Endothelial cell of umbilical vein (primary cell): ENCODE measurements around the gene SEC14L6. TPM values are rescaled to one million over a fixed set of nuclear protein-coding genes. Genes with fewer than 3 reads are reported as not detected.

Source experiments
- BruUV-seq: library from RNA; stranded (reverse); fragments of 400-500 nt; replicated peaks from 2 replicates; lab custom pipeline; 2021; lab: Mats Ljungman, UMichigan
- CTCF ChIA-PET: fragments of 300-600, 350-600 bp; sonication (Branson Sonifier 250); formaldehyde crosslinking; loops from one replicate; lab custom pipeline; 2021; ENCODE audit warnings: antibody characterized with exemption, inconsistent platforms; lab: Charles Lee
- POLR2A ChIA-PET: fragments of 300-600, 350-600 bp; sonication (Branson Sonifier 250); formaldehyde crosslinking; loops from one replicate; lab custom pipeline; 2021; ENCODE audit warnings: antibody characterized with exemption, inconsistent platforms; lab: Charles Lee
- DNase-seq: peaks from one replicate; pipeline ENCODE4 v3.0.0-alpha.2; 2011; ENCODE audit warnings: low read depth, low spot score
- FAIRE-seq: peaks from 2 replicates; lab custom pipeline; 2011; peaks lifted over from hg19 to GRCh38; lab: Jason Lieb, UNC
- H2AFZ ChIP-seq: 2 replicates; pipeline ENCODE4 v1.6.0; 2012; ENCODE audit warnings: low read depth, low read length, control low read depth, inconsistent platforms
- H3K27ac ChIP-seq: 2 replicates; pipeline ENCODE4 v1.5.1; 2011; ENCODE audit warnings: low read depth, mild to moderate bottlenecking, control low read depth, low read length, moderate library complexity; ENCODE audit not compliant: insufficient read depth
- H3K27me3 ChIP-seq, 2 experiments: 2 replicates each; pipeline versions ENCODE4 v1.6.0 to v1.6.1; 2011; ENCODE audit warnings: low read length in 2 of 2, mixed read lengths in 1 of 2; ENCODE audit not compliant: control insufficient read depth in 2 of 2, insufficient read depth in 2 of 2
- H3K36me3 ChIP-seq, 2 experiments: 2 replicates in 1 of 2; 3 replicates in 1 of 2; pipeline ENCODE4 v1.5.1; 2011; ENCODE audit warnings: low read length in 2 of 2, mild to moderate bottlenecking in 1 of 2, moderate library complexity in 1 of 2; ENCODE audit not compliant: control insufficient read depth in 2 of 2, insufficient read depth in 2 of 2; ENCODE audit errors: extremely low read depth in 1 of 2
- H3K4me1 ChIP-seq: 3 replicates; pipeline ENCODE4 v1.5.1; 2011; ENCODE audit warnings: mild to moderate bottlenecking, low read length; ENCODE audit not compliant: control insufficient read depth, insufficient read depth; ENCODE audit errors: extremely low read depth
- H3K4me2 ChIP-seq: 2 replicates; pipeline ENCODE4 v1.6.1; 2011; ENCODE audit warnings: low read length, control low read depth, mixed read lengths; ENCODE audit not compliant: insufficient read depth
- H3K4me3 ChIP-seq, 3 experiments: fragments of 200-600 bp in 1 of 3; sonication (generic), shearing (Covaris generic) in 1 of 3; replicated peaks in 1 of 3; 2 replicates each; pipeline ENCODE4 v1.5.1; 2011 to 2016; ENCODE audit warnings: control low read depth in 3 of 3, low read length in 3 of 3, mild to moderate bottlenecking in 2 of 3, inconsistent platforms in 1 of 3, low read depth in 1 of 3, moderate library complexity in 1 of 3; ENCODE audit not compliant: insufficient read depth in 1 of 3
- H3K79me2 ChIP-seq: 2 replicates; pipeline ENCODE4 v1.6.0; 2012; ENCODE audit warnings: low read length, inconsistent platforms; ENCODE audit not compliant: control insufficient read depth, insufficient read depth
- H3K9ac ChIP-seq: replicated peaks from 2 replicates; pipeline ENCODE3; 2011; ENCODE audit warnings: low read length, control low read depth; ENCODE audit not compliant: insufficient read depth; ENCODE audit errors: extremely low read depth
- H3K9me1 ChIP-seq: replicated peaks from 3 replicates; pipeline ENCODE4 v1.6.0; 2011; ENCODE audit warnings: mild to moderate bottlenecking, low read length; ENCODE audit not compliant: control insufficient read depth, insufficient read depth; ENCODE audit errors: extremely low read depth
- H3K9me3 ChIP-seq: replicated peaks from 2 replicates; pipeline ENCODE4 v1.5.1; 2012; ENCODE audit warnings: low read length, inconsistent platforms; ENCODE audit not compliant: control insufficient read depth, insufficient read depth
- H4K20me1 ChIP-seq: replicated peaks from 2 replicates; pipeline ENCODE3; 2011; ENCODE audit warnings: mild to moderate bottlenecking, low read length; ENCODE audit not compliant: control insufficient read depth, insufficient read depth; ENCODE audit errors: extremely low read depth
- CTCF ChIP-seq, 2 donors: IDR thresholded peaks; 1 replicate in 1 of 2; 2 replicates in 1 of 2; pipeline ENCODE4 v1.5.1; 2011; ENCODE audit warnings: low read length in 2 of 2, mild to moderate bottlenecking in 2 of 2, moderate library complexity in 2 of 2, control low read depth in 1 of 2, inconsistent platforms in 1 of 2, low read depth in 1 of 2; ENCODE audit not compliant: insufficient read depth in 1 of 2; ENCODE audit errors: extremely low read depth in 1 of 2
- EZH2 ChIP-seq: IDR thresholded peaks from 2 replicates; pipeline ENCODE4 v1.6.1; 2012; ENCODE audit warnings: borderline replicate concordance, low read depth, mild to moderate bottlenecking, moderate library complexity, low read length, inconsistent platforms; ENCODE audit not compliant: severe bottlenecking
- FOS ChIP-seq: IDR thresholded peaks from 2 replicates; pipeline ENCODE4 v1.6.1; 2011; ENCODE audit warnings: mild to moderate bottlenecking, low read length, moderate library complexity, borderline replicate concordance; ENCODE audit not compliant: insufficient read depth
- GATA2 ChIP-seq: IDR thresholded peaks from 2 replicates; pipeline ENCODE4 v1.7.0; 2011; ENCODE audit warnings: low read depth, mild to moderate bottlenecking, moderate library complexity, mixed read lengths, low read length; ENCODE audit not compliant: insufficient read length, insufficient read depth
- JUN ChIP-seq: IDR thresholded peaks from 2 replicates; pipeline ENCODE4 v1.6.1; 2011; ENCODE audit warnings: borderline replicate concordance, low read depth; ENCODE audit not compliant: insufficient read length, insufficient read depth
- MYC ChIP-seq: IDR thresholded peaks from one replicate; pipeline ENCODE4 v1.6.1; 2011; ENCODE audit warnings: mild to moderate bottlenecking, low read depth, low read length
- POLR2A ChIP-seq: IDR thresholded peaks from 2 replicates; pipeline ENCODE4 v1.6.1; 2012; ENCODE audit warnings: low read depth, mild to moderate bottlenecking, control low read depth, low read length
- POLR2AphosphoS5 ChIP-seq: IDR thresholded peaks from 2 replicates; pipeline ENCODE4 v1.6.1; 2012; ENCODE audit warnings: low read depth, mild to moderate bottlenecking, control low read depth, low read length, moderate library complexity; ENCODE audit not compliant: insufficient read depth
- dilution Hi-C: fragments of 300-500 bp; cut with MboI; formaldehyde crosslinking; loops from one replicate; pipeline ENCODE4 v1.15.0; 2019; ENCODE audit warnings: low sequenced_read_pairs; ENCODE audit not compliant: extremely low pct_ligation_motif_present
- intact Hi-C: fragments of 100-400 bp; cut with micrococcal nuclease; formaldehyde crosslinking; loops from one replicate; pipeline ENCODE4 v1.10.0; 2022
- polyA plus RNA-seq, 4 experiments: library from polyadenylated mRNA; depleted of rRNA in 3 of 4; stranded (reverse) in 3 of 4; unstranded in 1 of 4; fragments of >200 nt; gene quantifications; 2 replicates each; pipeline versions ENCODE4 v1.2.1 to v1.2.3, GENCODE V29; 2011 to 2012; ENCODE audit warnings: missing spikeins in 1 of 4
- total RNA-seq: library from RNA; stranded (reverse); gene quantifications from 2 replicates; pipeline ENCODE4 v1.2.3, GENCODE V29; 2021
- TF ChIP-seq, protein P1 (sequence below): IDR thresholded peaks from 2 replicates; pipeline ENCODE4 v1.6.1; 2011; ENCODE audit not compliant: insufficient read depth, insufficient read length

The SEC14L6 gene
- total and polyA plus RNA-seq, 2 donors (not counting 3 experiments of a cell fraction or from before 2014, with no cell fraction given) = 0.04 to 0.15 TPM

GRCh38 chr22:30472994-30473720 lies 73.4 kb downstream of the SEC14L6 start:
- H3K4me3 ChIP-seq = no peak overlapping the region
- DNase-seq (no peak), FAIRE-seq (no peak)
- no peak for TF ChIP-seq FOS
- no peak for TF ChIP-seq CTCF (IDR thresholded peaks at IDR 0.05; ENCODE audit: extremely low read depth in 1 of 2, insufficient read depth in 1 of 2, low read depth in 1 of 2, low read length in 2 of 2)
- TF ChIP-seq JUN = no peak
- no peak for TF ChIP-seq POLR2AphosphoS5
- no peak for TF ChIP-seq GATA2
- TF ChIP-seq, protein P1, sequence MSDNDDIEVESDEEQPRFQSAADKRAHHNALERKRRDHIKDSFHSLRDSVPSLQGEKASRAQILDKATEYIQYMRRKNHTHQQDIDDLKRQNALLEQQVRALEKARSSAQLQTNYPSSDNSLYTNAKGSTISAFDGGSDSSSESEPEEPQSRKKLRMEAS = no peak
- no peak for TF ChIP-seq POLR2A
- no peak for TF ChIP-seq EZH2
- no peak for TF ChIP-seq MYC
- CTCF ChIA-PET = no interaction called here
- no TSS peak for BruUV-seq
- intact Hi-C loops = no loop called here
- no peak overlapping the region for H3K9ac ChIP-seq
- H3K9me1 ChIP-seq = no peaks in the 10 kb centered on the region
- no peaks in the 10 kb centered on the region for H3K9me3 ChIP-seq
- dilution Hi-C loops = no loop called here
- H3K27ac ChIP-seq = no peak overlapping the region
- no peak overlapping the region for H2AFZ ChIP-seq
- H3K27me3 ChIP-seq = peaks cover 9 to 11% of the 10 kb centered on the region in 2 experiments
- no peaks in the 10 kb centered on the region for H3K4me1 ChIP-seq
- H3K4me2 ChIP-seq = no peak overlapping the region
- H3K79me2 ChIP-seq = no peaks in the 10 kb centered on the region
- no peaks in the 10 kb centered on the region for H4K20me1 ChIP-seq
- no peaks in the 10 kb centered on the region for H3K36me3 ChIP-seq
- POLR2A ChIA-PET = no interaction called here

Other genes with a start within 250 kb of the SEC14L6 start
- gene TBC1D10A, start 219.8 kb downstream of the SEC14L6 start, total RNA-seq = 10.0 and 11.3 TPM in 2 replicates
- gene TBC1D10A, start 219.8 kb downstream of the SEC14L6 start, polyA plus RNA-seq = 11.9 and 15.1 TPM in 2 replicates
- gene SF3A1, start 189.8 kb downstream of the SEC14L6 start, total RNA-seq = 173 and 187 TPM in 2 replicates
- 23.1 and 60.2 TPM in 2 replicates for gene SF3A1, start 189.8 kb downstream of the SEC14L6 start, polyA plus RNA-seq
- 1.7 and 2.1 TPM in 2 replicates for gene CCDC157, start 189.7 kb downstream of the SEC14L6 start, total RNA-seq
- 3.1 and 3.7 TPM in 2 replicates for gene CCDC157, start 189.7 kb downstream of the SEC14L6 start, polyA plus RNA-seq
- 24.4 and 26.9 TPM in 2 replicates for gene RNF215, start 159.3 kb downstream of the SEC14L6 start, total RNA-seq
- gene RNF215, start 159.3 kb downstream of the SEC14L6 start, polyA plus RNA-seq = 16.7 and 21.7 TPM in 2 replicates
- gene SEC14L2, start 149.7 kb downstream of the SEC14L6 start, total RNA-seq = 22.7 and 28.8 TPM in 2 replicates
- gene SEC14L2, start 149.7 kb downstream of the SEC14L6 start, polyA plus RNA-seq = 22.5 and 24.0 TPM in 2 replicates
- 30.3 and 33.9 TPM in 2 replicates for gene MTFP1, start 121.0 kb downstream of the SEC14L6 start, total RNA-seq
- 41.9 and 55.4 TPM in 2 replicates for gene MTFP1, start 121.0 kb downstream of the SEC14L6 start, polyA plus RNA-seq
- gene SEC14L3, start 74.7 kb downstream of the SEC14L6 start, total RNA-seq = not detected in 2 replicates
- not detected in 2 replicates for gene SEC14L3, start 74.7 kb downstream of the SEC14L6 start, polyA plus RNA-seq
- gene SEC14L4, start 41.0 kb downstream of the SEC14L6 start, total RNA-seq = not detected in 2 replicates
- gene SEC14L4, start 41.0 kb downstream of the SEC14L6 start, polyA plus RNA-seq = not detected in 2 replicates
- not detected in 2 replicates for gene GAL3ST1, start 27.9 kb upstream of the SEC14L6 start, total RNA-seq
- 0.06 TPM in 1 of 2 replicates, not detected in the other for gene GAL3ST1, start 27.9 kb upstream of the SEC14L6 start, polyA plus RNA-seq
- 106 and 110 TPM in 2 replicates for gene PES1, start 45.2 kb upstream of the SEC14L6 start, total RNA-seq
- 135 and 154 TPM in 2 replicates for gene PES1, start 45.2 kb upstream of the SEC14L6 start, polyA plus RNA-seq
- gene TCN2, start 60.4 kb upstream of the SEC14L6 start, total RNA-seq = 62.3 and 80.6 TPM in 2 replicates
- 188 and 199 TPM in 2 replicates for gene TCN2, start 60.4 kb upstream of the SEC14L6 start, polyA plus RNA-seq
- 15.3 TPM in 2 replicates for gene SLC35E4, start 89.0 kb upstream of the SEC14L6 start, total RNA-seq
- 10.7 and 14.8 TPM in 2 replicates for gene SLC35E4, start 89.0 kb upstream of the SEC14L6 start, polyA plus RNA-seq
- gene DUSP18, start 121.1 kb upstream of the SEC14L6 start, total RNA-seq = 17.5 and 18.3 TPM in 2 replicates
- gene DUSP18, start 121.1 kb upstream of the SEC14L6 start, polyA plus RNA-seq = 30.1 and 32.9 TPM in 2 replicates
- gene OSBP2, start 148.1 kb upstream of the SEC14L6 start, total RNA-seq = 6.5 and 7.5 TPM in 2 replicates
- gene OSBP2, start 148.1 kb upstream of the SEC14L6 start, polyA plus RNA-seq = 4.1 and 4.3 TPM in 2 replicates